GM18870 (cell line): ENCODE data around the gene DLAT.
A peak's percentile ranks its signal among the peaks of the same experiment; 100 is the strongest.
"Not testable (repeated sequence)": the region's sequence is repeated elsewhere in the genome, so short reads cannot be mapped to it uniquely, and the experiment has no call there.

ENCODE experiments used
- ATAC-seq: cut with Tn5 transposase; IDR thresholded peaks from one replicate; pipeline ENCODE4 v1.9.1; 2021; ENCODE audit warnings: moderate library complexity; ENCODE audit not compliant: unreplicated experiment

The DLAT gene

GRCh38 chr11:112046647-112047046, 21.4 kb downstream of the DLAT start:
- ATAC-seq, result not testable (repeated sequence)

GRCh38 chr11:112048256-112048655, 23.0 kb downstream of the DLAT start:
- not testable (repeated sequence) for ATAC-seq

- ATAC-seq, result no peak
Observed at GRCh38 chr11:112049777-112050176, 24.6 kb downstream of the DLAT start.

GRCh38 chr11:112050721-112051120, 25.5 kb downstream of the DLAT start:
- ATAC-seq, result peak; percentile 82

GRCh38 chr11:112051768-112052167, 26.6 kb downstream of the DLAT start:
- ATAC-seq, result no peak

GRCh38 chr11:112057170-112057569, 32.0 kb downstream of the DLAT start:
- ATAC-seq, result no peak

GRCh38 chr11:112058103-112058502, 32.9 kb downstream of the DLAT start:
- no peak for ATAC-seq

GRCh38 chr11:112062923-112063322, 37.7 kb downstream of the DLAT start:
- ATAC-seq, result no peak

- peak; percentile 80 for ATAC-seq
Observed at GRCh38 chr11:112073941-112074811, 49.0 kb downstream of the DLAT start, which contains the start of the genes NKAPD1 and PIH1D2. Gene NKAPD1 (plus strand): TSS chr11:112074299. CDS start chr11:112075575, 1,276 bp downstream. Gene PIH1D2 (minus strand): TSS chr11:112074017. CDS start chr11:112073174, 843 bp downstream.

- ATAC-seq, result no peak
Observed at GRCh38 chr11:112082729-112083128, 57.5 kb downstream of the DLAT start.

- ATAC-seq, result peak; percentile 29
Observed at GRCh38 chr11:112085822-112086421, 60.7 kb downstream of the DLAT start.

GRCh38 chr11:112086422-112087191, 61.4 kb downstream of the DLAT start, which contains the start of the genes SDHD and TIMM8B:
Gene SDHD (plus strand): TSS chr11:112086873. CDS start chr11:112086908, 35 bp downstream.
Gene TIMM8B (minus strand): TSS chr11:112086756. CDS start chr11:112086723, 33 bp downstream.
- ATAC-seq, result peak; percentile 76

GRCh38 chr11:112087212-112087611, 62.0 kb downstream of the DLAT start:
- ATAC-seq, result no peak

GRCh38 chr11:112095302-112095701, 70.1 kb downstream of the DLAT start:
- ATAC-seq, result not testable (repeated sequence)

GRCh38 chr11:112096194-112096593, 71.0 kb downstream of the DLAT start:
- ATAC-seq, result no peak

GRCh38 chr11:112097734-112098528, 72.7 kb downstream of the DLAT start:
- no peak for ATAC-seq

- ATAC-seq, result no peak
Observed at GRCh38 chr11:112100462-112100861, 75.3 kb downstream of the DLAT start.

- ATAC-seq, result no peak
Observed at GRCh38 chr11:112103446-112103845, 78.2 kb downstream of the DLAT start.

GRCh38 chr11:112106070-112106469, 80.9 kb downstream of the DLAT start:
- no peak for ATAC-seq
